ENCODE measurements around the gene BRD7. TPM values are rescaled to one million over a fixed set of nuclear protein-coding genes. Genes with fewer than 3 reads are reported as not detected.

Gene BRD7
- total and polyA plus RNA-seq, 11 donors, result 29.8 to 49.7 (median 43.7) TPM

- DNase-seq (no peak), ATAC-seq (no peak)
- no peak for TF ChIP-seq POLR2A (IDR thresholded peaks at IDR 0.05)
- no peak for TF ChIP-seq CTCF (IDR thresholded peaks at IDR 0.05)
- intact Hi-C loops (cut with DNase I), result loop anchor here in 2 of 10 donors (5.0 to 10.0 kb wide), 3 partner anchors 170 to 263 kb away; no protein-coding TSS in a partner anchor
- WGBS, 4 donors, result 72 to 80% (median 77%) methylated on average over 7 of the region's 7 CpGs
- Histone ChIP-seq H3K9me3 (no peaks in the 10 kb centered on the region), H3K4me1 (no peaks in the 10 kb centered on the region), H3K36me3 (no peaks in the 10 kb centered on the region), H3K27me3 (peaks cover 0 to 16% (median 0%) of the 10 kb centered on the region in 9 donors), H3K4me3 (no peak overlapping the region), H3K27ac (no peak overlapping the region)
Observed at GRCh38 chr16:50384500-50385135, 15.8 kb upstream of the BRD7 start.

- WGBS, 4 donors, result 70 to 76% (median 73%) methylated on average over 8 of the region's 8 CpGs
- Histone ChIP-seq H3K36me3 (no peaks in the 10 kb centered on the region), H3K9me3 (no peaks in the 10 kb centered on the region), H3K4me3 (no peak overlapping the region), H3K27me3 (peaks cover 0 to 8% (median 0%) of the 10 kb centered on the region in 9 donors), H3K27ac (no peak overlapping the region), H3K4me1 (no peaks in the 10 kb centered on the region)
- ATAC-seq (no peak), DNase-seq (no peak)
- intact Hi-C loops (cut with DNase I), result loop anchor here in 2 of 10 donors (5.0 to 10.0 kb wide), 3 partner anchors 173 to 265 kb away; no protein-coding TSS in a partner anchor
- TF ChIP-seq POLR2A (IDR thresholded peaks at IDR 0.05), result no peak
- TF ChIP-seq CTCF (IDR thresholded peaks at IDR 0.05), result no peak
Observed at GRCh38 chr16:50381679-50382440, 13.1 kb upstream of the BRD7 start.

GRCh38 chr16:50378417-50378816, 9.6 kb upstream of the BRD7 start:
- Histone ChIP-seq H3K27me3 (no peaks in the 10 kb centered on the region), H3K4me3 (no peak overlapping the region), H3K9me3 (no peaks in the 10 kb centered on the region), H3K27ac (no peak overlapping the region), H3K4me1 (peaks cover 0 to 4% (median 0%) of the 10 kb centered on the region in 12 donors), H3K36me3 (no peaks in the 10 kb centered on the region)
- DNase-seq (no peak), ATAC-seq (no peak)
- intact Hi-C loops (cut with DNase I), result loop anchor here in 5 of 10 donors (10.0 kb wide), 4 partner anchors 166 to 426 kb away; partner anchors contain the start of gene NKD1 (in 1 of the 5)
- no peak for TF ChIP-seq POLR2A (IDR thresholded peaks at IDR 0.05)
- no peak for TF ChIP-seq CTCF (IDR thresholded peaks at IDR 0.05)

GRCh38 chr16:50377001-50377400, 8.2 kb upstream of the BRD7 start:
- H3K27ac ChIP-seq, result no peak overlapping the region
- 55 to 68% (median 62%) methylated on average over 4 of the region's 4 CpGs for WGBS, 4 donors
- ATAC-seq (no peak), DNase-seq (no peak)
- H3K27me3 ChIP-seq, result no peaks in the 10 kb centered on the region
- H3K4me3 ChIP-seq, result no peak overlapping the region
- TF ChIP-seq CTCF (IDR thresholded peaks at IDR 0.05), result no peak
- no peak for TF ChIP-seq POLR2A (IDR thresholded peaks at IDR 0.05)
- H3K9me3 ChIP-seq, result no peaks in the 10 kb centered on the region
- intact Hi-C loops (cut with DNase I), result loop anchor here in 5 of 10 donors (10.0 kb wide), 4 partner anchors 168 to 428 kb away; partner anchors contain the start of gene NKD1 (in 1 of the 5)
- H3K4me1 ChIP-seq, result peaks cover 0 to 14% (median 0%) of the 10 kb centered on the region in 12 donors
- no peaks in the 10 kb centered on the region for H3K36me3 ChIP-seq

Data from heart left ventricle (tissue), 16 donors.